ENCODE data around the gene RUFY2.

DNA sequence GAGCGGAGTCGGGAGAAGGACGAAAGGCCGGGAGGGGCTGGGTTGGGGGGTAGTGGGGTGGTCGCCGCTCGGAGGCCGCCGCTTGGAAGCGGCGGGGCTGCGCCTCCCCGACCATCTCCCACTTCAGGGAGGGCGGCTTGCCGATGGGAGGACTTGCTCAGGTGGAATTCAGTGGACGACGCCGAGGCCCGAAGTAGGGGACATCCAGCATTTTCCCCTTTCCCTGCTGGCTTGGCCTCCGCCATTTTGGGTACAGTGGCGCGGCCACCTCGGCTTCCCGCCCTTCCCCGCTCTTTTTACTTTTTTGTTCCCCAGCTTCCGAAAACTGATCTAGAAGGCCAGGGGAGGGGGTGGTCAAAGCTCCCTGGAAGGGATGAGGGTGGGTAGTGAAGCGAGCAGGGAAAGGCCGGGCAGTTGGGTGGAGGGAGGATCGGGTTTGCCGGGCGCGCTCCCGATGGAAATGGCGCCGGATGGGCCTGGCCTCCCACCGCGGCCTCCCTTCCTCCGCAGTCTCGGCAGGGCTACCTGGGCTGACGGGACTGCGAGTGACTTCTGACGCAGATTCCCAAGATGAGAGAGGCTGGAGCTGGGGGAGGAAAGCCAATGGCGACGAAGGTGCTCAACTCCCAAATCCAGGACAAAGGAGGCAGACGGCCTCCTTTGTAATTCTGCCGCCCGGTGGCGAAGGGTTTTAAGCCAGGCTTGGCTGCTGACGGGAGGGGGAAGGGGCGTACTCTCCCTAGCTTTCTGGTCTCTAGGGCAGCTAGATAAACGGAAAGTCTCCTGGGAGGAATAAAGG is 74.6 kb downstream of the RUFY2 start, which contains the start of gene PBLD:
- TF ChIP-seq, protein P1, sequence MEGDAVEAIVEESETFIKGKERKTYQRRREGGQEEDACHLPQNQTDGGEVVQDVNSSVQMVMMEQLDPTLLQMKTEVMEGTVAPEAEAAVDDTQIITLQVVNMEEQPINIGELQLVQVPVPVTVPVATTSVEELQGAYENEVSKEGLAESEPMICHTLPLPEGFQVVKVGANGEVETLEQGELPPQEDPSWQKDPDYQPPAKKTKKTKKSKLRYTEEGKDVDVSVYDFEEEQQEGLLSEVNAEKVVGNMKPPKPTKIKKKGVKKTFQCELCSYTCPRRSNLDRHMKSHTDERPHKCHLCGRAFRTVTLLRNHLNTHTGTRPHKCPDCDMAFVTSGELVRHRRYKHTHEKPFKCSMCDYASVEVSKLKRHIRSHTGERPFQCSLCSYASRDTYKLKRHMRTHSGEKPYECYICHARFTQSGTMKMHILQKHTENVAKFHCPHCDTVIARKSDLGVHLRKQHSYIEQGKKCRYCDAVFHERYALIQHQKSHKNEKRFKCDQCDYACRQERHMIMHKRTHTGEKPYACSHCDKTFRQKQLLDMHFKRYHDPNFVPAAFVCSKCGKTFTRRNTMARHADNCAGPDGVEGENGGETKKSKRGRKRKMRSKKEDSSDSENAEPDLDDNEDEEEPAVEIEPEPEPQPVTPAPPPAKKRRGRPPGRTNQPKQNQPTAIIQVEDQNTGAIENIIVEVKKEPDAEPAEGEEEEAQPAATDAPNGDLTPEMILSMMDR (IDR thresholded peaks at IDR 0.05; ENCODE audit: low read depth, low read length): peak; percentile 36
- no peak for TF ChIP-seq EZH2phosphoT487 (IDR thresholded peaks at IDR 0.05; ENCODE audit: low read depth)
